Stimulated activated CD8-positive, alpha-beta memory T cell treated with anti-CD3 and anti-CD28 coated beads, Interleukin-4, amount 100 ng/mL, for 4 hours (primary cell): Measurements from ENCODE around the gene SLC35E2B.
"Not testable (repeated sequence)": the region's sequence is repeated elsewhere in the genome, so short reads cannot be mapped to it uniquely, and the experiment has no call there.

Source experiments
- DNase-seq, 2 donors: peaks; one replicate each; pipeline ENCODE4 v3.0.0-alpha.2; 2020; ENCODE audit warnings: low read depth in 2 of 2, low spot score in 1 of 2

Gene SLC35E2B

DNA sequence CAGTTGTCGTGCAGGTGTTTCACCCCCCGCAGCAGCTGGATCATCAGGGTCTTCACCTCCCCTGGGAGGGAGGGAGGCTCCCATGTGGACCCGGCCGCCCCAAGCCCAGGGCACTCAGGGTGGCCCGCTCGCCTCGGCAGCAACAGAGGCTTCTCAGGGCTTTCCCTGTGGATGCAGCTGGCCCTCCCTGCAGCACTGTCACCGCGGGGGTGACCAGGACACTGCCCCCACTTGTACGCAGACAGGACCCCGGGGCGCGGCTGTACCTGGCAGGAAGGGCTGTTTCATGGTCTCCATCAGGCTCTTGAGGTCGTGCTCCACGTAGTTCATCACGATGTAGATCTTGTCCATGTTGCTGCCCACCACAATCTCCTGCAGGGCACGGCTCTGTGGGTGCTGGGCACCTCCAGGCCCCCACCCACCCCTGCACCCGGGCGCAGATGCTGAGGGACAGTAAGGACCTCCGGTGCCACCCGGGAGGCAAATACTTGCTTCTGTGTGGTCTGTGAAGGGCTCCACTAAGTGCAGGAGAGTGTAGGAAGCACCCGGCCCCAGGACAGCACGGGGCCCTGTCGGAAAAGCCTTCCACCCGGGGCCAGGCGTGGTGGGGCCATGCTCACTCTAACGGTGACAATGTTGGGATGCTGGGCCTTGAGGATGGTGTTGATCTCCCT lies 11.8 kb upstream of the SLC35E2B start:
- not testable (repeated sequence) for DNase-seq

GRCh38 chr1:1703796-1704195 lies 11.2 kb upstream of the SLC35E2B start:
- DNase-seq, result no peak

DNA sequence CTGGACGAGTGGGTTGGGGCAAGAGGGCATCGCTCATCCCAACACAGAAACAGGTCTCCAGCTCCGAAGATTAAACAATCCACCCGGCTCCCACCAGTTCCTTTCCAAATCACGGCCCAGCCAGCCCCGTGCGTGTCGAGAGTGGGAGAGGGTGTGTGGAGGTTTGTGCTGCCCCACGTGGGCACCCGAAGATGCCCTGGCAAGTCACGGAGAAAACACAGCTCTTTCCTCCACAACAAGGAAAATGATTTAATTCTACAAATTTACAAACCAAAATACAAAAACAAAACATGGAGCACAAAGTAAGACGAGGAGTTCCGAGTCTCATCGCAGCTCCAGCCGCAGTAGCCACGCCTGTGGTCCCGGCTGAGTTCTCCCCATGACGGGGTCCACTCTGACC lies 9.9 kb upstream of the SLC35E2B start:
- DNase-seq, result not testable (repeated sequence)

DNA sequence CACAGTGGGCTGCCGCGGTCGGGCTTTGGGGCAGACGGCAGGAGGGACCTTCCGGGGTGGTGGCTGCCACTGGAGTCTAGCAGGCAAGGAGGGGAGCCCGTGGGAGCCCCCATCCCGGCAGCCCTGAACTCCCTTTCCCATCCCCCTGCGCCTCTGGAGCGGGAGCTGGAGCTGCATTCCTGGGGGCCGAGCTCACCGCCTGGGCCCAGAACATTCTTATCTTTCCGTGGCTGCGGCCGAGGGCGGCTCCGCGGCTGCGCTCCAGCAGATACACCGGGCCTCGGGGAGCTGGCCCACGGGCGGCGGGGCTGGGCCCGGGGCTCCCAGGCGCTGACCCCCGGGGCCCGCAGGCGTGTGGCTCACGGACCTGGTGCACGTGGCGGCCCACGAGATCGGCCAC lies 8.0 kb upstream of the SLC35E2B start:
- not testable (repeated sequence) for DNase-seq

GRCh38 chr1:1700067-1700466 lies 7.5 kb upstream of the SLC35E2B start:
- not testable (repeated sequence) for DNase-seq

- DNase-seq, result not testable (repeated sequence)
Measured at GRCh38 chr1:1699061-1699460, 6.5 kb upstream of the SLC35E2B start.

GRCh38 chr1:1697358-1698183 lies 5.0 kb upstream of the SLC35E2B start:
- not testable (repeated sequence) for DNase-seq

DNA sequence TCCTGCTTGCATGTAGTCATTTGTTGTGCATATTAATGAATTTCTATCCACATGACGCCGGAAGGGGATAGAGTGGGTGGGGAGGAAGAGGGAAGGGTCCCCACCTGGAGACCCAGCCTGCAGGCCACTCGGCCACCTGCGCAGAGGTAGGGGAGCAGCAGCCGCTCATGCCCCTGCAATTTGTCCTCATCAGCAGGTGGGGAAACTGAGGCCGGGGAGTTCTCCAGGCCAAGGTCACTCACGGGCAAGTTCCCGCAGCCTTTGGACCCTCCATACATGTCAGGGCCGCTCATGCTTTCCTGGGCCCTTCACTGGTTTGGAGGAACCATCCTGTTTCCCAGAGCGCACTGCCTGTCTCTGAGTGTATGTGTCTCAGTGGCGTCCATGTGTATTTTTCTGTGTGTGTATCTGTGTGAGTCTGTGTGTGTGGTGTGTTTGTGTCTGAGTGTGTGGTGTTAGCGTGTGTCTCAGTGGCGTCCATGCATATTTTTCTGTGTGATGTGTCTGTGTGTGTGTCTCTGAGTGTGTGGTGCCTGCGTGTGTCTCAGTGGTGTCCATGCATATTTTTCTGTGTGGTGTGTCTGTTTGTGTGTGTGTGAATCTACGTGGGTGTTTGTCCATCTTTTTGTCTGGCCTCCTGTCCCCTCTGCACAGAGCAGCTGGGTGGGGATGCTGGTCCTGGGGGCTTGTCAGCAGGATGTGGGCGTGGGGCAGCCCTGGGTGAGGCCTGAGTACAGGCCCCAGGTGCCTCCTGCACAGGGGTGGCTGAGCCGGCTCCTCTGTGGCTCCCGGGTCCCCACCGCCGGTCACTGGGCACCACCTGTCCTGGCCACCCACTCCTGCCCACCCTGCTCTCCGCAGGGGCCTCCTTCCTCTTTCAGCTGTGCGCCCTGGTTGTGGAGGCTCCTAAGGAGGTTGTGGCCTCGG lies 4.1 kb upstream of the SLC35E2B start:
- not testable (repeated sequence) for DNase-seq

DNA sequence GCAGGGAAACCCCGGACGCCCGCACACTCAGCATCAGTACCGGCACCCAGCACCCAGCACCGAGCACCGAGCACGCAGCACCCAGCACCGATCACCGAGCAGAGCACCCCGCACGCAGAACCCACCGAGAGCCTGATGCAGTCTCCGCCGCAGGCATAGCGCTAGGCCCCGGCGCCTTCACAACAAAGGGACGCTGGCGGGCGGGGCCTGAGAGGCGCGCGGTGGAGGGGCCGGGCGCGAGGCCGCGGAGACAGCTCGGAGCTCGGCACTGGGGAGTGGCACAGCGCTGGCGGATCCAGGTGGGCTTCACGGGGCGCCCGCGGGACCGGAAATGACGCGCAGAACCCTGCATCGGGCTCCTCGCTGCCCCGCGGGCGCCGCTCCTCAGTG lies 276 bp downstream of the SLC35E2B start:
- peak in 1 of 2 donors; percentile 42 for DNase-seq

DNA sequence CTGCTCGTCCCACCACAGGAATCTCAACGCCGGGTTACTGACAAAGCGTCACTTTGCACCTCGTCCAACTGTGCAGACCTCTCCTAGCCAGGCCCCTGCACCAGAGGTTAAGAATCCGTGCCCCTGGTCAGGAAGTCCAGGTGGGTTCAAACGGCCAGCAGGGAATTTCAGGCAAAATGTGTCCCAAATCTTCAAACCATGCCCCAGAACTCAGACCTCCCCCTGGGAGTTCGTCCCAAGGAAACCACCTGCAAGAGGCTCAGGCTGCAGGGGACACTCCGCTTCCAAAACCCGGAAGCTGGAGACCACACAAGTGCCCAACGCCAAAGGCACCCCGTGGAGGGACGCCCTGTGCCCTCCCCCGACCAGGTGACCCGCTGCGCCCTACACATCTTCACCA lies 1.2 kb downstream of the SLC35E2B start:
- not testable (repeated sequence) for DNase-seq

- DNase-seq, result not testable (repeated sequence)
Measured at GRCh38 chr1:1689526-1689925, 3.1 kb downstream of the SLC35E2B start.

GRCh38 chr1:1687846-1688245 lies 4.7 kb downstream of the SLC35E2B start:
- no peak for DNase-seq

GRCh38 chr1:1684031-1684681 lies 8.4 kb downstream of the SLC35E2B start:
- DNase-seq, result no peak

DNA sequence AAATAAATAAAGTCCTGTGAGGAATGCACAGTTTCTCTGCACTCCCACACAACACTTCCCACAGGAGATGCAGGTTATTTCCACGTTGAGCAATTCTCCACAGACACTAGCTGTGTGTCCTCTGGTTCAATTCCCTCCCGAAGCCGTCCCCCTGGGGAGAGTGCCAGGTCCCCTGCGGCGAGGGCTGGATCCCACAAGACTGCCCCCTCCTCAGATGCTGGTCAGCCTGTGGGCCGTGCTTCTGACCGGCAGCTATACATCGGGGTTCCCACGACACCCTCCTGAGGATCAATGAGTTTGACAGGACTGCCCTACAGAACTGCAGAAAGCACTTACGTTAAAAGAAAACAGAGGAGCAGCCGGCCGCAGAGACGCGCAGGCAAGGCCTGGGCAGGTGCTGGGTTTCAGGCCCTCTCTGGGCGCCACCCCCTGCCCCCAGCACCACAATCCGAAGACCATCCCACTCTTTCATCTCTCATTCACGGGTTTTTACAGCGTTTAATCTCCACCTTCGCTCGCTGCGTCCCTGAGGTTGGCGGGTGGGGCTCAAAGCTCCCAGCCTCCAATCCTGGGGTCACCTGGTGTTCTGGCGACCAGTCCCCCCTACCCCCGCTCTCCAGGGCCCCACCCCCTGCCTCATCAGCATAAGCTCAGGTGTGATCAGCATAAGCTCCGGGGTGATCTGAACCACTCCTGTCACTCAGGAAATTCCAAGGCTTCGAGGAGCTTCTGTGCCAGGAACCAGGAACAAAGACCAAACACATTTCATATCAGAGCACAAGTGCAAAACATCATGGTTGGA lies 9.3 kb downstream of the SLC35E2B start:
- DNase-seq, result no peak

DNA sequence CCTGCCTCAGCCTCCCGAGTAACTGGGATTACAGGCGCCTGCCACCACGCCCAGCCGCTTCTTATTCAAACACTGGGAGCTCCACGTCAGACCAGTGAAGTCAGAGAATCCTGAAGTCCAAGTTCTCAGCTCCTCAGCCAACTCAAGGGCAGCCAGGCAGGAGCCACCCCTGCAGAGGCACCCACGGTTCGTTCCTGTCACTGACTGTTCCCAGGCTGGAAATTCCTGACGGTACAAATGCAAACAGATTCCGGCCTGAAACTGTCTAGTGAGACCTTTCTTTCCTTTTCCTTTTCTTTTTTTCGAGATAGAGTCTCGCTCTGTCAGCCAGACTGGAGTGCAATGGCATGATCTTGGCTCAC lies 11.7 kb downstream of the SLC35E2B start:
- DNase-seq, result no peak

GRCh38 chr1:1680031-1680911 lies 12.3 kb downstream of the SLC35E2B start:
- no peak for DNase-seq

- no peak for DNase-seq
Measured at GRCh38 chr1:1678581-1679380, 13.8 kb downstream of the SLC35E2B start.
